NOMO-1 treated with dmso at 0.1 percent for 144 hours (cell line): ENCODE data around the gene HOXC6.

Experiments
- DNase-seq: peaks from one replicate; lab custom pipeline; 2025; ENCODE audit not compliant: unreplicated experiment; lab: John Stamatoyannopoulos, UW

HOXC6 gene

GRCh38 chr12:54025499-54026405, 2.5 kb upstream of the HOXC6 start:
- DNase-seq: no peak

GRCh38 chr12:54026640-54027441, 1.4 kb upstream of the HOXC6 start:
- peak; percentile 57 for DNase-seq

- DNase-seq: no peak
Measured at GRCh38 chr12:54027442-54027786, 826 bp upstream of the HOXC6 start.

GRCh38 chr12:54029529-54030441, 1.5 kb downstream of the HOXC6 start:
- DNase-seq: no peak

- DNase-seq: no peak
Measured at GRCh38 chr12:54030442-54030801, 2.2 kb downstream of the HOXC6 start.

GRCh38 chr12:54030889-54031471, 2.7 kb downstream of the HOXC6 start:
- no peak for DNase-seq

- no peak for DNase-seq
Measured at GRCh38 chr12:54031480-54031879, 3.2 kb downstream of the HOXC6 start.

- DNase-seq: no peak
Measured at GRCh38 chr12:54032086-54032619, 3.9 kb downstream of the HOXC6 start.

GRCh38 chr12:54032627-54033100, 4.4 kb downstream of the HOXC6 start, which contains the start of gene HOXC5:
HOXC5 (plus strand) TSS chr12:54033050; CDS start chr12:54033123, 73 bp downstream.
- DNase-seq: peak; percentile 23

GRCh38 chr12:54033106-54033979, 5.1 kb downstream of the HOXC6 start:
- DNase-seq: no peak

GRCh38 chr12:54033980-54034784, 5.9 kb downstream of the HOXC6 start:
- no peak for DNase-seq

GRCh38 chr12:54034785-54035310, 6.6 kb downstream of the HOXC6 start:
- no peak for DNase-seq

GRCh38 chr12:54035568-54036264, 7.5 kb downstream of the HOXC6 start:
- no peak for DNase-seq

- no peak for DNase-seq
Measured at GRCh38 chr12:54036620-54037359, 8.6 kb downstream of the HOXC6 start.

- no peak for DNase-seq
Measured at GRCh38 chr12:54037360-54038283, 9.4 kb downstream of the HOXC6 start.
